ENCODE measurements around the gene GLIPR1. TPM values are rescaled to one million over a fixed set of nuclear protein-coding genes. Genes with fewer than 3 reads are reported as not detected.
"Not testable (repeated sequence)": the region's sequence is repeated elsewhere in the genome, so short reads cannot be mapped to it uniquely, and the experiment has no call there.

The GLIPR1 gene
- total RNA-seq, 2 experiments from 2014 or later = 35.2 to 43.6 TPM

DNA sequence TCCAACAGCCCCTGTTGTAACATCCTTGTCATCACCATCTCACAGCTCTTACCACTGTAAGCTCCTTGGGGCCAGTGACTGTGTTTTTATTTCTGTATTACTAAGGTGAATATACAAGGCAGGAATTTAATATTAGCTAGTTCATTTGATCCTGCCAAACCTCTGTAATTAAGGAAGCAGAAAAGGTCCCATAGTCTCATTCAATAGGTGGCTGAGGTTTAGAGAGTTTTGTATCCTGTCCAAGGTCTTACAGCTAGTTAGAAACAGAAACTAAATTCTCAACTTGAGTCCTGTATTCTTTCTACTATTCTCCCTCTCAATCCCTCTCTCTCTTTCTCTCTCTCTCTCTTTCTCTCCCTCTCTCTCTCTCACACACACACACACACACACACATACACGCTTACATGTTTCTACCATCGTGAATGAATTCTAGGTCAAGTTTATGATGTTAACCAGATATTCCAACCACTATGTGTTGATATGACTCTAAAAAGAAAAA is 543 bp upstream of the GLIPR1 start:
- peaks cover 20% of the 10 kb centered on the region for H3K36me3 Mint-ChIP-seq (ENCODE audit: low read depth)
- POLR2A ChIA-PET = interaction anchor here (1.2 kb wide), 1 partner anchor 89 kb away, joined by 9 read pairs; the partner anchor contains the start of gene GLIPR1L2
- H3K4me1 Mint-ChIP-seq = peaks cover 74% of the 10 kb centered on the region
- H3K27me3 Mint-ChIP-seq = no peaks in the 10 kb centered on the region
- no peak for DNase-seq
- CTCF ChIA-PET = interaction anchor here (0.6 to 2.9 kb wide), 9 partner anchors 10 to 562 kb away, joined by 3 to 11 read pairs (median 4); partner anchors contain the start of genes CAPS2, GLIPR1L1 and KRR1
- H3K9me3 Mint-ChIP-seq = no peaks in the 10 kb centered on the region
- H3K4me3 Mint-ChIP-seq = peak overlapping the region; percentile 91
- peak overlapping the region; percentile 97 for H3K27ac Mint-ChIP-seq

DNA sequence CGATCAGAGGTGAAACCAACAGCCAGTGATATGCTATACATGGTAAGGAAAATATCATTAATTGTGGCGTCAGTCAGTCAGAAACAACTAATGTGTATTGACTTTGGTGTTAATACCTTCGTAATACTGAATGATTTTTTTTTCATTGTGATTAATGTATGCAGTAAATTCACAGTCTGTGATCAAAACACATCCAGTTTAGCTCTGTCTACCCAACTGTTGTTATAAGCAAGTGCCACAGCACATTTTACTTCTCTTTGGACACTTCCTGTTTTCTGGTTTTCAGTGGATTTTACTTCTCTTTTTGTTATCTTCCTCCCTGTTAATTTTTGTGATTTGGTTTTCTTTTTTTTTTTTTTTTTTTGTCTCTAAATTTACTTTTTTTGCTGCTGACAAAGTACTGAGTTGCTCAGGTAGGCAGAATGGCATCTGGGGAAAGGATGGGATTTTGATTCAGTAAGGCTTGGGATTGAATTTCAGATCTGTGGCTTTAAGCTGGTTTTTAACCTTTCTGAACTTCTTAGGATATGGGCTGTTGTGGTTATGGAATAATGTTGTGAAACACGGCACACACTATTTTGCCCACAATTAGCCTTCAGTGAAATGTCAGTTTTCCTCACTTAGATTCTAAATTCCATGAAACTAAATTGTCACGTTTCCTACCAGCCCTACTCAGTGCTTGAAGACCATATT is 604 bp downstream of the GLIPR1 start:
- no peak for DNase-seq
- Mint-ChIP-seq H3K36me3 (ENCODE audit: low read depth) (peaks cover 23% of the 10 kb centered on the region), H3K27ac (peak overlapping the region; percentile 97), H3K4me1 (peaks cover 76% of the 10 kb centered on the region), H3K4me3 (peak overlapping the region; percentile 91), H3K9me3 (no peaks in the 10 kb centered on the region), H3K27me3 (no peaks in the 10 kb centered on the region)
- ChIA-PET POLR2A (interaction anchor here (1.2 kb wide), 1 partner anchor 90 kb away, joined by 9 read pairs; the partner anchor contains the start of gene GLIPR1L2), CTCF (interaction anchor here (0.6 to 2.9 kb wide), 7 partner anchors 11 to 151 kb away, joined by 3 to 11 read pairs (median 3); partner anchors contain the start of genes CAPS2 and GLIPR1L1)

DNA sequence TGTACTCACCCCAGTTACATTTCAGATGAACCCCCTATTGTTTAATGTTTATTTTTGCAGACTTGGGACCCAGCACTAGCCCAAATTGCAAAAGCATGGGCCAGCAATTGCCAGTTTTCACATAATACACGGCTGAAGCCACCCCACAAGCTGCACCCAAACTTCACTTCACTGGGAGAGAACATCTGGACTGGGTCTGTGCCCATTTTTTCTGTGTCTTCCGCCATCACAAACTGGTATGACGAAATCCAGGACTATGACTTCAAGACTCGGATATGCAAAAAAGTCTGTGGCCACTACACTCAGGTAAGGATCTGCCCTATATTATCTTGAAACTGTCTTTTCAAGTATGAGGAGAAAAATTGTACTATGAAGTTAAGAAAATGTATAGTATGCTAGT is 1.2 kb downstream of the GLIPR1 start:
- no peaks in the 10 kb centered on the region for H3K27me3 Mint-ChIP-seq
- no peaks in the 10 kb centered on the region for H3K9me3 Mint-ChIP-seq
- peak overlapping the region; percentile 91 for H3K4me3 Mint-ChIP-seq
- POLR2A ChIA-PET = no interaction called here
- peak overlapping the region; percentile 97 for H3K27ac Mint-ChIP-seq
- H3K36me3 Mint-ChIP-seq (ENCODE audit: low read depth) = peaks cover 23% of the 10 kb centered on the region
- CTCF ChIA-PET = interaction anchor here (1.0 to 1.6 kb wide), 2 partner anchors 12 to 137 kb away, joined by 3 to 4 read pairs; no protein-coding TSS in a partner anchor
- peaks cover 74% of the 10 kb centered on the region for H3K4me1 Mint-ChIP-seq
- DNase-seq = no peak

DNA sequence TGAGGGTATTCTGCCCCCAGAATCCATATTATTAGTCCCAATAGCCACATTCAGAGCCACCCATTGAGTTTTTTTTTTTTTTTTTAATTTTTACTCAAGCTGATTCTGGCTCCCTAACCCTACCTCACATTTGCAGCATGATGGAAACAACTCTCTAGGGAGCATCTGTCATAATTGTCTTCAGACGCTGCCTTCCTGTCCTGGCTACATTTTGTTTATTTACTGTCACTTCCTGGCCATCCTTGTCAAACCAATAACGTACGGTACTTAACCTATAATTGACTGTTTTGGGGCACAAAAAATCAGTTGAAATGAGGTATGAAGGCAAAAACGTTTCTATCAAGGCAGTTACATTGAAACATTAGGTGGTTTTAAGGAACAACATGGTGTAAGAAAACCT is 2.1 kb downstream of the GLIPR1 start:
- Mint-ChIP-seq H3K27me3 (no peaks in the 10 kb centered on the region), H3K4me1 (peaks cover 66% of the 10 kb centered on the region), H3K9me3 (no peaks in the 10 kb centered on the region), H3K27ac (peak overlapping the region; percentile 97), H3K4me3 (peak overlapping the region; percentile 91), H3K36me3 (ENCODE audit: low read depth) (peaks cover 23% of the 10 kb centered on the region)
- ChIA-PET POLR2A (no interaction called here), CTCF (interaction anchor here (0.9 to 4.4 kb wide), 3 partner anchors 27 to 237 kb away, joined by 3 to 18 read pairs (median 3); partner anchors contain the start of gene GLIPR1L2)
- no peak for DNase-seq

DNA sequence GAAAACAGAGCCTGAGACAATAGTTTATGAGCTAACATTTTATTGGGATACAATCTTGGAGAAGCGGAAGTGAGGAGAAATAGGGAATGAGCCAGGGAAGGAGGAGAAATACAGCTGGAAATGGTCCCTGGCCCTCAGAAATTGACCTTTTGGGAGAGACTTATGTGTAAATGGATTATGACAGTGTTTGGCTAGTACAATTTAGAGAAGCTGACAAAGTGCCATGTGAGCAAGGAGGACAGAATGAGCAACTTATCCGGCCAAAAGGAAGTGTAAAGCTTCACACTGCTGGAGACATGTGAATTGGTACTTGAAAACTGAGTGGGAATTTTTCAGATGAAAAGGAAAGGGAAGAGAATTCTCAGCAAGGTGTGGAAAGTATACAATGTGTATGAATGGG is 2.9 kb downstream of the GLIPR1 start:
- no peaks in the 10 kb centered on the region for H3K9me3 Mint-ChIP-seq
- no peak for DNase-seq
- no peaks in the 10 kb centered on the region for H3K27me3 Mint-ChIP-seq
- peak overlapping the region; percentile 97 for H3K27ac Mint-ChIP-seq
- CTCF ChIA-PET = interaction anchor here (0.9 to 4.4 kb wide), 8 partner anchors 12 to 604 kb away, joined by 3 to 18 read pairs (median 6); partner anchors contain the start of gene GLIPR1L2
- peaks cover 58% of the 10 kb centered on the region for H3K4me1 Mint-ChIP-seq
- POLR2A ChIA-PET = no interaction called here
- H3K4me3 Mint-ChIP-seq = no peak overlapping the region
- peaks cover 23% of the 10 kb centered on the region for H3K36me3 Mint-ChIP-seq (ENCODE audit: low read depth)

DNA sequence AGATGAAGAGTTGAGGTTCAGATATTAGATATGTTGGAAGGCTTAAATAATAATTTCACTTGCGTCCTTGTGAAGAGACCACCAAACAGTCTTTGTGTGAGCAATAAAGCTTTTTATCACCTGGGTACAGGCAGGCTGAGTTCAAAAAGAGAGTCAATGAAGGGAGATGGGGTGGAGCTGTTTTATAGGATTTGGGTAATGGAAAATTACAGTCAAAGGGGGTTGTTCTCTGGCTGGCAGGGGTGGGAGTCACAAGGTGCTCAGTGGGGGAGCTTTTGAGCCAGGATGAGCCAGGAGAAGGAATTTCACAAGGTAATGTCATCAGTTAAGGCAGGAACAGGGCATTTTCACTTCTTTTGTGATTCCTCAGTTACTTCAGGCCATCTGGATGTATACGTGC is 3.9 kb downstream of the GLIPR1 start:
- CTCF ChIA-PET = interaction anchor here (0.6 to 4.4 kb wide), 14 partner anchors 11 to 1279 kb away, joined by 3 to 18 read pairs (median 6); partner anchors contain the start of genes GLIPR1L1, GLIPR1L2 and KRR1
- Mint-ChIP-seq H3K36me3 (ENCODE audit: low read depth) (peaks cover 26% of the 10 kb centered on the region), H3K4me1 (peaks cover 55% of the 10 kb centered on the region)
- not testable (repeated sequence) for H3K27me3 Mint-ChIP-seq, H3K4me3 Mint-ChIP-seq, H3K9me3 Mint-ChIP-seq, H3K27ac Mint-ChIP-seq, DNase-seq
- POLR2A ChIA-PET = interaction anchor here (1.0 kb wide), 1 partner anchor 13 kb away, joined by 3 read pairs; no protein-coding TSS in a partner anchor

DNA sequence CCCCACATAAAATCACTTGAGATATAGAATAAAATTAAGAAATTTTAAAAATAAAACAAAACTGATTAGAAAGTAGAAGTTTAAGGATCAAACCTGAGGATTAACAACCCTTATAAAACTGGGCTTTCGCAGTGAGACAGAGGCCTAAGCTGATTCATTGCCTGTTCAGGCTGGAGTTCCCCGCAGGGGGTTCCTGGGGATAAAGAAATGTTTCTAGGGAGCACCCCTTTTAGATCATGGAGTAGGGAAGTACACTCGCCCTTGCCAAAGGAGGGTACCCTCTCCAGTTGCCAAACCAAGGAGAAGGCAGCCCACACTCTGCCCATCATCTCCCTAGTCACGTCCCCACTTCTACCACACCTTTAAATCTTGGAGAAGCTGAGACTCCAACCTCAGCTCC is 6.8 kb downstream of the GLIPR1 start:
- CTCF ChIA-PET = interaction anchor here (1.4 kb wide), 1 partner anchor 96 kb away, joined by 3 read pairs; the partner anchor contains the start of gene GLIPR1L2
- peaks cover 40% of the 10 kb centered on the region for H3K4me1 Mint-ChIP-seq
- no peak overlapping the region for H3K27ac Mint-ChIP-seq
- no peak for DNase-seq
- H3K4me3 Mint-ChIP-seq = no peak overlapping the region
- no peaks in the 10 kb centered on the region for H3K27me3 Mint-ChIP-seq
- H3K36me3 Mint-ChIP-seq (ENCODE audit: low read depth) = peaks cover 29% of the 10 kb centered on the region
- POLR2A ChIA-PET = no interaction called here
- H3K9me3 Mint-ChIP-seq = no peaks in the 10 kb centered on the region

DNA sequence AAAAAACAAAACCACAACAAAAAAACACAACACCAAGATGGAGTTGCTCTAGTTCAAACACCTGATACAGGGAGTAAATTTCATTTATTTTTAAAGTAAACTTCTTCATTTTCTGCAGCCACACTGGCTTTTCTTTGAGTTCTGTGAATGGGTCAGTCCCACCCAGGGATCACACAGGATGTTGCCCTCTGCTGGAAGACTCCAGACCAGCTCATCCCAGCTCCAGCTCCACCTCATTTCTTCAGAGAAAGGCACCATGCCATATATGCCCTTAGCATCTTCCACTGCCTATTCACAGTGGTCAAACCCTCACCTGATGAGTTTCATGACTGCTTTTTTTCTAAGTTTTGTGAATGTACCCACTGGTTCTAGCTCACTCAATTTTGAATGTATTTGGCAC is 8.0 kb downstream of the GLIPR1 start:
- CTCF ChIA-PET = interaction anchor here (1.4 kb wide), 1 partner anchor 97 kb away, joined by 3 read pairs; the partner anchor contains the start of gene GLIPR1L2
- H3K27me3 Mint-ChIP-seq = no peaks in the 10 kb centered on the region
- no peak for DNase-seq
- POLR2A ChIA-PET = no interaction called here
- no peak overlapping the region for H3K4me3 Mint-ChIP-seq
- peaks cover 32% of the 10 kb centered on the region for H3K4me1 Mint-ChIP-seq
- H3K27ac Mint-ChIP-seq = no peak overlapping the region
- H3K9me3 Mint-ChIP-seq = no peaks in the 10 kb centered on the region
- peaks cover 20% of the 10 kb centered on the region for H3K36me3 Mint-ChIP-seq (ENCODE audit: low read depth)

DNA sequence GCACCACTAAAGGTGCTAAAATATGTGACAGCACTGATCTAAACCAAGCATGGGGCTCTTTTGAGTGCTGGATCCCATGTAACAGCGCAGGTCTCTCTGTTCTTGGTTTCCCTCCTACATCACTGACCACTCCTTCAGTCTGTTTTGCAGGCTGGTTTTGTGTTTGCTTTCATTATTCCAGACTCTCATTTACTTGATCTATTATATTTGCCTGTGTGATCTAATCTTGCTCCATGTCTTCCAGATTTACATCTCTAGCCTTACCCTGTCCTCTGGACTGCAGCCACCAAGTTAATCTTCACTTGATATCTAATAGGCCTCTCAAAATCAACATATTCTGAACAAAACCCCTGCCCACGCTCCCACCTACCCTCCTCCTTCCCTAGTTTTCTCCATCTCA is 8.6 kb downstream of the GLIPR1 start:
- peaks cover 21% of the 10 kb centered on the region for H3K36me3 Mint-ChIP-seq (ENCODE audit: low read depth)
- peak overlapping the region; percentile 46 for H3K27ac Mint-ChIP-seq
- peaks cover 27% of the 10 kb centered on the region for H3K4me1 Mint-ChIP-seq
- no peak for DNase-seq
- no peaks in the 10 kb centered on the region for H3K27me3 Mint-ChIP-seq
- H3K9me3 Mint-ChIP-seq = no peaks in the 10 kb centered on the region
- ChIA-PET CTCF (no interaction called here), POLR2A (interaction anchor here (0.6 kb wide), 1 partner anchor 113 kb away, joined by 3 read pairs; no protein-coding TSS in a partner anchor)
- H3K4me3 Mint-ChIP-seq = no peak overlapping the region

DNA sequence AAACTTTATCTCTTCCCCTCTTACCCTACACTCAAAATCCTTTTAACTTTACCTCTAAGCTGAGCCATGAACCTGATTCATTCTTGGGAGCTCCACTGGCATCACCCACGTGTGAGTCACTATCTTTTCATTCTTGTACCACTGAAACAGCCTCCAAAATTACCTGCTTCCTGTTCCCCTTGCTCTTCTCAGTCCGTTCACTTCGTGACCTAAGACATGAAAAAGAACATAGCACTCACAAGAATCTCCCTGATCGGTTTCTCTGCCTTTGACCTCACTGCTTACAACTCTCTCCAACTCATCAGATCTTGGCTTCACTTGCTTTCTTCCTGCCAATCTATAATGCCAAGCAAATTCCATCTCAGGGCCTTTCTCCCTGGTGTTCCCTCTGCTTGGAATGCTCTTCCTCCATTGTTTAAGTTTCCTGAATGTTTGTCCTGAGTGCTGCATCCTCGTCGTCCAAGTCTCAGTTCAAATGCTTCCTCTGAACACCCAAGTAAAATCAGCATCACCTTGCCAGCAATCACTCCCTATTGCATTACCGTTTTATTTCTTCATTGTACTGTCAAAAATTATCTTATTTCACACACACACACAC is 9.2 kb downstream of the GLIPR1 start:
- no peak for DNase-seq
- peak overlapping the region; percentile 46 for H3K27ac Mint-ChIP-seq
- ChIA-PET CTCF (no interaction called here), POLR2A (interaction anchor here (0.5 to 0.6 kb wide), 2 partner anchors 65 to 113 kb away, joined by 3 read pairs; no protein-coding TSS in a partner anchor)
- peaks cover 19% of the 10 kb centered on the region for H3K36me3 Mint-ChIP-seq (ENCODE audit: low read depth)
- H3K4me1 Mint-ChIP-seq = peaks cover 22% of the 10 kb centered on the region
- no peak overlapping the region for H3K4me3 Mint-ChIP-seq
- H3K27me3 Mint-ChIP-seq = no peaks in the 10 kb centered on the region
- H3K9me3 Mint-ChIP-seq = no peaks in the 10 kb centered on the region

DNA sequence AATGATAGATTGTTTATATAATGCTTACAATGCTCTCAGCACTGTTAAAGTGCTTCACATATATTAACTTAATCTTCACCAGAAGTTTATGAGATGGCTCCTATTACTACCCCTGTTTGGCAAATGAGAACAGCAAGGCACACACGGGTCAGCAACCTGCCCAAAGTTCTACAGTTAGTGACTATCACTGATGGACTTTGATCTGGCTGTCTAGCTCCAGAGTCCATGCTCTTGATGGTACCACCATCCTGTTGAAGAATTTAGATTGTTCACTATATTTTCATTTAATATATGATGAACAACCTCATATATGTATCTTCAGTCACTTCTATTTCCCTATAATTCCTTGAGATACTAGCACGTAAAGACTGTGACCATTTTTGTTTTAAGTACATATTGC is 10.6 kb downstream of the GLIPR1 start:
- CTCF ChIA-PET = no interaction called here
- Mint-ChIP-seq H3K4me3 (no peak overlapping the region), H3K36me3 (ENCODE audit: low read depth) (peaks cover 17% of the 10 kb centered on the region), H3K27me3 (no peaks in the 10 kb centered on the region), H3K4me1 (peaks cover 17% of the 10 kb centered on the region), H3K9me3 (no peaks in the 10 kb centered on the region), H3K27ac (no peak overlapping the region)
- POLR2A ChIA-PET = no interaction called here
- no peak for DNase-seq

DNA sequence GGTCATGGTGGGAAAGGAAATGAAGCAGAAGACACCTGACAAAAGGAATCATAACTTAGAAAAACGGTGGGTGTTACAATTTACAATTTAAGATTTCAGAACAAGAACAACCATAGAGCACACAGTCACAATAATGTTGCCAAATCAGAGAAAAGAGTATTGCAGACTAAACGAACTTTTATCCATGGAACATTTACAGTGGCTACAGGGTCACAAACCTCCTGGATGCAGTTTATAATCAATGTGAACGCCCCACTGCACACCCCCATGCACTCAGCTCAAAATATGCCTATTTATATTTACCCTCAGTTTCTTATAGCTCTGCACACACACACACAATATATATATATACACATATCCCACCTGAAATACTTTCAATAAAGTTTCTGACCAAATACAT is 22.9 kb downstream of the GLIPR1 start:
- H3K9me3 Mint-ChIP-seq = no peaks in the 10 kb centered on the region
- CTCF ChIA-PET = interaction anchor here (0.8 to 1.3 kb wide), 2 partner anchors 18 to 37 kb away, joined by 3 read pairs; no protein-coding TSS in a partner anchor
- peaks cover 14% of the 10 kb centered on the region for H3K4me1 Mint-ChIP-seq
- DNase-seq = no peak
- peaks cover 45% of the 10 kb centered on the region for H3K36me3 Mint-ChIP-seq (ENCODE audit: low read depth)
- H3K4me3 Mint-ChIP-seq = no peak overlapping the region
- no peaks in the 10 kb centered on the region for H3K27me3 Mint-ChIP-seq
- POLR2A ChIA-PET = no interaction called here
- no peak overlapping the region for H3K27ac Mint-ChIP-seq

DNA sequence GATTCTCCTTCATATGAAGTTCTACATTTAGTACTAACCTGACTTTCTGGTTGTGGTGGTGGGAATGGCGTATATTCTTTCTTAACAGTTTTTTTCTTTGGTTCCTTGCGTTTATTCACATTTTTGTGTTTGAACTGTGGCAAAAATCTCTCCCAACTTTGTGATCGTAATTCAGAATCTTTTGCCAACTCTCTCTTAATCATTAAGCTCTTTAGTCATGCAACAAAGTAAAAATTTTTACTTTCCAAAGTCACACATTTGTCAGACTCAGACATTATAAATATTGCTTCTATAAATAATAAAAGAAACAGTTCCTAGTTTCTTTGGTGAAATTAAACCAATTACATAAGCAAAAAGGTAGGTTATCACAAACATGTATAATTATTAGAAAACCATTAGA is 23.3 kb downstream of the GLIPR1 start:
- CTCF ChIA-PET = interaction anchor here (0.8 to 1.3 kb wide), 2 partner anchors 19 to 38 kb away, joined by 3 read pairs; no protein-coding TSS in a partner anchor
- Mint-ChIP-seq H3K9me3 (no peaks in the 10 kb centered on the region), H3K36me3 (ENCODE audit: low read depth) (peaks cover 42% of the 10 kb centered on the region), H3K27me3 (no peaks in the 10 kb centered on the region), H3K4me3 (no peak overlapping the region), H3K4me1 (peaks cover 16% of the 10 kb centered on the region), H3K27ac (no peak overlapping the region)
- POLR2A ChIA-PET = no interaction called here
- no peak for DNase-seq

Measured in activated CD4-positive, alpha-beta T cell treated with anti-CD3 and anti-CD28 coated beads, Interleukin-2, amount 10 ng/mL, durations not matched to agents 7 days and 5 days (primary cell).